GM21717 (cell line): ENCODE data around the gene FRMD4A.

Experiments
- ATAC-seq: cut with Tn5 transposase; IDR thresholded peaks from one replicate; pipeline ENCODE4 v1.9.1; 2021; ENCODE audit warnings: mild to moderate bottlenecking, moderate library complexity; ENCODE audit not compliant: unreplicated experiment

Gene FRMD4A

GRCh38 chr10:13693783-13694700, 636.7 kb downstream of the FRMD4A start:
- no peak for ATAC-seq

GRCh38 chr10:13690281-13690825, 640.4 kb downstream of the FRMD4A start:
- peak; percentile 74 for ATAC-seq

GRCh38 chr10:13686331-13686752, 644.4 kb downstream of the FRMD4A start:
- no peak for ATAC-seq

DNA sequence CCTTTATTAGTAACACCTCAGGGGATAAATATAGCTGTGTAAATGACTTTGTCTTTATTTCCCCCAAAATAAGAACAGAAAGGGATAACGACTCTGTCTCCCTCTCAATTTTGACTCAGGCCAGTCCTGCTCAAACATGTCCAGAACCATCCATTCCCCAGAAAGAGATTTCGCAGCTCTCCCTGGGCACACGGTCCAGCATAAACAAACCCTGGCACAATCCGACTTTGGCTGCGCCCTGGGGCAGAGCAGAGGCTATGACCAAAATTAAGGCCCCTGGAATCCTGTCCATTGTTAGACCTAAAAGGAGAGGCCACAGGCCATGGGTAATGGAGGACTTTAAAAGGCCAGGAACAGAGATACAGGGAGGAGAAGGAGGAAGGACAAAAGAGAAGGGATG, 644.8 kb downstream of the FRMD4A start:
- no peak for ATAC-seq

- ATAC-seq: no peak
Measured at GRCh38 chr10:13684806-13685482, 645.8 kb downstream of the FRMD4A start.

DNA sequence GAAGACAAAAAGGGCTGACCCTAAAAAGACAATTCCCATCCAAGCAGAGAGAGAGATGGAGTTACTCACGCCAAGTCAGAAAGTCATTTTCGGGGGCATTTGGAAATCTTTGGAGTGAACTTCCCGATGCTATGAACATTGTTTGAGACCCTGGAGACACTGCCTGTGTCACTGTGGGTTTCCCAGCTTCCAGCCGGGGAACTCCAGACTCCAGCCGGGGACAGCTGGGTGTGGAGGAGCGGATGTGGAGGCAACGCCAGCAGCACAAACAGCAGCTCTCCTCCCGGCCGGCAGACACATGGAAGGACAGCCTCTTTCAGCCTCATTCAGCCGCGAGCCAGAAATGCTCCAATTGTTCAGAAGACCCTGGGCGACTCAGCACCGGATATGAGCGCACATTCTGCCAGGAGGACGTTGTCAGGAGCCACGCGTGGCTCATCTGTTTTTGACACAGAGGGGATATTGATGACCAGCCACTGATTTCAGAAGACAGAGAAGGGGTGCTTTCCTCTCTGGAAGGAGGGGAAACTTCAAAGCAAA, 646.4 kb downstream of the FRMD4A start:
- no peak for ATAC-seq

- no peak for ATAC-seq
Measured at GRCh38 chr10:13683017-13683416, 647.7 kb downstream of the FRMD4A start.

DNA sequence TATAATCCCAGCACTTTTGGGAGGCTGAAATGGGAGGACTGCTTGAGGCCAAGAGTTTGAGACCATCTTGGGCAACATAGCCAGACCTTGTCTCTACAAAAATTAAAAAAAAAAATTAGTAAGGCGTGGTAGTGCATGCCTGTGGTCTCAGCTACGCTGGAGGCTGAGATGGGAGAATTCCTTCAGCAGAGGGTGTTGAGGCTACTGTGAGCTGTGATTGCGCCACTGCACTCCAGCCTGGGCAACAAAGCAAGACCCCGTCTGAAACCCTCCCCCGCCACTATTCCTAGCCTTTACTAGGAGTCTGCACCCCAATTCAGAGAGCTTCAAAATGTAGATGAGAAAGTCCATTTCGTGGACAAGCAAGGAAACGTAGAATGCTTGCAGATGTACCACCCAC, 648.8 kb downstream of the FRMD4A start:
- no peak for ATAC-seq

DNA sequence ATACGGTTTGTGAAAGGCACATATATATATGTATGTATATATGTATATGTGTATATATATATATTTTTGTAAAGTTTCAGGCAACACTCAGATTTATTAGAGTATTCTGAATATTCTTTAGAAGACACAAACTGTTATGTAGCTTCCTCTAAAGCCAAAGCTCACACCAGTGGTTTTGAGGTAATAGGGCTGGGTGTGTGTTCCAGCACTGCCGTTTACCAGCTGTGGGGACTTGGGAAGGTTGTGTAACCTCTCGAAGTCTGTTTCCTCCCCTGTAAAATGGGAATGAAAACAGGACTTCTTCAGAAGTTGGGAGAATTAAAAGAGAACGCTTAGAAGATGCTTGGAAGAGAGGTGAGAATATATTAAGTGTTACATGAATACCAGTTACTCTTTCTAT, 649.2 kb downstream of the FRMD4A start:
- no peak for ATAC-seq

- ATAC-seq: no peak
Measured at GRCh38 chr10:13681095-13681494, 649.6 kb downstream of the FRMD4A start.

DNA sequence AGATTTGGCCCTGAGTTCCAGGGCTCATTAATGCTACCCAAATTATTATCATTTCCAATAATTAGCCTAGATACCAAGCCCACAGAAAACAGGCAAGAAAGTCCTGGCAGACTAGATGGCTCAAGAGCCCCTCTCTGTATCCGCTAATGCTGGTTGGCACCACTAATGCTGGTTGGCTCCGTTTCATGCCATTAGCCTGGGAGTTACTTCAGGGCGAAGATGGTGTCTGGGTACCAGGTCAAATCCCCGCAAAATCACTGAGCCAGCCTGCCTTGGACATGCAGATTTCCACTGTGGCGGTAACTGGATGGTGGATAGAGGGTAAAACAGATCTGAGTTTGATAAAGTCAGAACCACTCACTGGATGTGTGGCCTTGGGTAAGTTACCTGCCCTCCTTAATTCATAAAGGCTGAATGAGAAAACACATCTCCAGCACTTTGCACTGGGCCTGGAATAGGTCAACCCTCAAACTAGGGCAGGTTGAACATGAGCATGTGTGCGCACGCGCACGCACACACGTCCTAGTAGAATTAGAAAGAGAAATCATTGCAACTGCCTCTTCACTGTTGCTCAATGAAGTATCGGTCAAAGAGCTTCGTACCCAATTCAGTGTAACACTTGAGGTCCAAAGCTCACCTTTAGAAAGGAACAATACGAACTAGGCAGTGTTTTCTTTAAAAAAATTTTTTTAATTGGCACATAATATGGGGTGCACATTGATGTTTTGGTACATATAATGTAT, 652.5 kb downstream of the FRMD4A start:
- ATAC-seq: no peak

- ATAC-seq: no peak
Measured at GRCh38 chr10:13674645-13675588, 655.8 kb downstream of the FRMD4A start.

GRCh38 chr10:13673156-13673555, 657.6 kb downstream of the FRMD4A start:
- no peak for ATAC-seq

DNA sequence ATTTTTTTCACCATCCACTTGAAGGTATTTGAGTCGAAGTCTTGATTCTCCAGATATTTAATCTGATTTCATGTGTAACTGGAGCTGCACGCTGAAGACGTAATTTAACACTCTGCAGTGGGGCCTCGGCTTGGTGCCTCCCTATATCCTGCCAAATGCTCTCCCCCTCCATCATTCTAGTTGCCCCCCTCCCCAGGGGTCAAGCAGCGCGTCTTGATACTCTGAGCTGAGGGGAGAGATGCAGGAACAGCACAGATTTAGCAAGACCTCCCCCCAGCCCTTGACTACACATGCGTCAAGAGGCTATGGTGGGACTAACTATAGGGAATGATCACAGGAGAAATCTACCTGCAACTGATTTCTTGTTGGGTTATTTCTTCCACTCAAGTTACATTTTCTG, 658.2 kb downstream of the FRMD4A start:
- no peak for ATAC-seq

DNA sequence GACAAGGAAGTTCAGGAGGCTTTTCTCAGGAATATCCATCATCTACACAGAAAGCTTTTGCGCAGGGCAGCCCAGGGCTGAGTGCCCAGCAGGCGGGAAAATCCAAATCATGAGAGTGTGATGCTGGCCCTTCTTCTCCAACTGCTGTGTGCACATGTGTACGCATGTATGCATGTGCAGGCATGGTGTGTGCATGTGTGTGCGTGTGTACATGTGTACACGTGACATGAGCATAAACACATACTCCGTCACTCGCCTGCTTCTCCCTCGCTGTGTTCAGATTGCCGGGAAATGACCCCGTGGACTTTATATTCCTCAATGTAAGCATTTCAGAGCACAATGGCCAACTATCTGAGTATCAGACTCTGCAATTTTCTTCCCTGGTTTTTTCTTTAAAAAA, 658.8 kb downstream of the FRMD4A start:
- ATAC-seq: no peak

DNA sequence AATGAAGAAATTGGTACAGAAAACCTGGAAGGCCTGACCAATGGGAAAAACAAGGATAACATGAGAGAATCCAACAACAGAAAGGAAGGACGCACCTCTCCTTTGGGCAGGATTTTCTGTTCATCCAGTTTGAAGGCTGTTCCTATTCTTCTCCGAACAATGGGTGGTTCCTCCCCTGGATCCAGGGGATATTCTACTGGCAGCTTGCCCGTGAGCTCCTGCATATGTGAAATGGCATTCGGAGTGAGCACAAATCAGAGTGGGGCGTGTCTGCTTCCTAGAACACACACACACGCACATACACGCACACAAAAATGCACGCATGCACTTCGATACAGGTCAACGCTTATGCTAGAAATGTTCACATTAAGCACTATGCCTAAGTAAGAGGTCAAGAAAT, 660.4 kb downstream of the FRMD4A start:
- no peak for ATAC-seq

DNA sequence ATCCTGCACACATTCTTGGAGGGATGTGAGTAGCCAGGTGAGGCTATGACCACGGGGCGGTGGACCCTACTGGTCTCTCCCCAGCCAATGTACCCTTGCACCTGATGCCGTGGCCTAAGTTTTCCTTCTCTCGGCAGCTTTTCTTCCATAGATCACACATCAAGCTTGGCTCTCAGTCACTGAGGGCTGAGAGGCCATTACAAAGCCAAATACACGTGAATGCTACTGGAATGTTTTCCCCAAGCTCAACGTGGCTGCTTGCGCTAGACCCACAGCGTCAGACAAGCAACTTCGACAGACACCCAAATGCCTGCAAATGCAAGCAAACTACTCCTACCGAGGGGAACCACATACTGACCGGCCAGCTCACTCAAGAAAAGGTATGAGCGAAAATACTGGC, 660.8 kb downstream of the FRMD4A start:
- ATAC-seq: no peak

- ATAC-seq: no peak
Measured at GRCh38 chr10:13669182-13669855, 661.4 kb downstream of the FRMD4A start.

GRCh38 chr10:13668126-13668525, 662.6 kb downstream of the FRMD4A start:
- ATAC-seq: no peak
